ENCODE data around the gene THYN1.
A peak's percentile ranks its signal among the peaks of the same experiment; 100 is the strongest.

Gene THYN1

GRCh38 chr11:134278356-134278755 is 25.2 kb upstream of the THYN1 start:
- Histone ChIP-seq H3K4me1 (no peaks in the 10 kb centered on the region), H3K9me3 (ENCODE audit: control insufficient read depth, low read length) (no peaks in the 10 kb centered on the region), H3K9ac (no peak overlapping the region), H3K4me2 (ENCODE audit: low read length) (no peak overlapping the region), H2AFZ (no peak overlapping the region), H3K79me2 (no peaks in the 10 kb centered on the region), H3K27me3 (ENCODE audit: control insufficient read depth, insufficient read depth, low read length) (no peaks in the 10 kb centered on the region), H3K4me3 (ENCODE audit: low read depth, low read length) (no peak overlapping the region), H3K27ac (no peak overlapping the region), H3K36me3 (ENCODE audit: control insufficient read depth, insufficient read depth, low read length) (no peaks in the 10 kb centered on the region)
- no peak for TF ChIP-seq CTCF (IDR thresholded peaks at IDR 0.05)

GRCh38 chr11:134277183-134278001 is 24.2 kb upstream of the THYN1 start:
- Histone ChIP-seq H3K4me3 (ENCODE audit: low read depth, low read length) (no peak overlapping the region), H3K9ac (no peak overlapping the region), H2AFZ (no peak overlapping the region), H3K4me2 (ENCODE audit: low read length) (no peak overlapping the region), H3K36me3 (ENCODE audit: control insufficient read depth, insufficient read depth, low read length) (no peaks in the 10 kb centered on the region), H3K27ac (no peak overlapping the region), H3K79me2 (no peaks in the 10 kb centered on the region), H3K27me3 (ENCODE audit: control insufficient read depth, insufficient read depth, low read length) (no peaks in the 10 kb centered on the region), H3K9me3 (ENCODE audit: control insufficient read depth, low read length) (no peaks in the 10 kb centered on the region), H3K4me1 (no peaks in the 10 kb centered on the region)
- no peak for TF ChIP-seq CTCF (IDR thresholded peaks at IDR 0.05)

GRCh38 chr11:134276396-134277182 is 23.4 kb upstream of the THYN1 start:
- H3K27me3 ChIP-seq (ENCODE audit: control insufficient read depth, insufficient read depth, low read length) = no peaks in the 10 kb centered on the region
- no peak overlapping the region for H3K9ac ChIP-seq
- H3K27ac ChIP-seq = no peak overlapping the region

GRCh38 chr11:134275534-134276395 is 22.6 kb upstream of the THYN1 start, which contains the start of gene GLB1L3:
GLB1L3 (plus strand) TSS chr11:134276379; CDS start chr11:134276741, 362 bp downstream.
- Histone ChIP-seq H3K79me2 (no peaks in the 10 kb centered on the region), H3K36me3 (ENCODE audit: control insufficient read depth, insufficient read depth, low read length) (no peaks in the 10 kb centered on the region), H3K27ac (no peak within 1 kb of the TSS), H3K27me3 (ENCODE audit: control insufficient read depth, insufficient read depth, low read length) (no peaks in the 10 kb centered on the region), H3K4me1 (no peaks in the 10 kb centered on the region), H3K4me2 (ENCODE audit: low read length) (peak within 1 kb of the TSS; percentile 51), H2AFZ (peak within 1 kb of the TSS; percentile 60), H3K9ac (no peak within 1 kb of the TSS), H3K4me3 (ENCODE audit: low read depth, low read length) (no peak within 1 kb of the TSS), H3K9me3 (ENCODE audit: control insufficient read depth, low read length) (no peaks in the 10 kb centered on the region)
- no peak for TF ChIP-seq CTCF (IDR thresholded peaks at IDR 0.05)

More at GRCh38 chr11:134276396-134277182, 23.4 kb upstream of the THYN1 start:
- TF ChIP-seq CTCF (IDR thresholded peaks at IDR 0.05) = no peak
- Histone ChIP-seq H3K4me3 (ENCODE audit: low read depth, low read length) (no peak overlapping the region), H3K4me1 (no peaks in the 10 kb centered on the region), H3K79me2 (no peaks in the 10 kb centered on the region), H2AFZ (peak overlapping the region; percentile 60), H3K4me2 (ENCODE audit: low read length) (peak overlapping the region; percentile 51), H3K36me3 (ENCODE audit: control insufficient read depth, insufficient read depth, low read length) (no peaks in the 10 kb centered on the region), H3K9me3 (ENCODE audit: control insufficient read depth, low read length) (no peaks in the 10 kb centered on the region)
